Measurements from ENCODE around the gene AKAP13. TPM values are rescaled to one million over a fixed set of nuclear protein-coding genes. Genes with fewer than 3 reads are reported as not detected.

AKAP13 gene
- total RNA-seq, 2 donors from 2014 or later = 87.3 to 106 TPM

DNA sequence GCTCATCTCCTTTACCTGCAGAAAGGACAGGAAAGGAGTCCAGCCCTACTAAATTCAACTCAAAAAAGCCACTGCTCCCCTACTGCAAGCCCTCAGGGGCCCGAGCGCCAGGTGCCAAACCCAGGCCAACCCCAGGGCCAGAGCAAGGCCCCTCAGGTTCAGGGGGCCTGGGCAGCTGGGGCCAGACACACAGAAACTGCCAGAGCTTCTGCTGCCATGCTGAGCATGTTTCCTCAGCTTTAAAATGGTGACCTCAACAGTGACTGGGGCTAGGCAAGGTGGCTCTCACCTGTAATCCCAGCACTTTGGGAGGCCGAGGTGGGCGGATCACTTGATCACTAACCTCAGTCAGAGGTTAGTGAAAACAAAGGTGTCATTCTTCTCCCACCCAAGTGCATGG, 375.5 kb downstream of the AKAP13 start:
- H3K36me3 ChIP-seq = no peaks in the 10 kb centered on the region
- DNase-seq = no peak
- H3K27me3 ChIP-seq = no peaks in the 10 kb centered on the region
- no peak for TF ChIP-seq CTCF (IDR thresholded peaks at IDR 0.05)
- no peaks in the 10 kb centered on the region for H3K9me3 ChIP-seq
- intact Hi-C loops (cut with DNase I) = no loop called here
- H3K27ac ChIP-seq = no peak overlapping the region
- no peaks in the 10 kb centered on the region for H3K4me1 ChIP-seq
- H3K4me3 ChIP-seq = no peak overlapping the region
- H3K9ac ChIP-seq (ENCODE audit: low read depth in 2 of 2, low read length in 2 of 2) = no peak overlapping the region

GRCh38 chr15:85756411-85757072, 376.1 kb downstream of the AKAP13 start:
- intact Hi-C loops (cut with DNase I) = no loop called here
- H3K9me3 ChIP-seq = no peaks in the 10 kb centered on the region
- TF ChIP-seq CTCF (IDR thresholded peaks at IDR 0.05) = no peak
- no peaks in the 10 kb centered on the region for H3K27me3 ChIP-seq
- no peak overlapping the region for H3K27ac ChIP-seq
- H3K4me1 ChIP-seq = no peaks in the 10 kb centered on the region
- H3K36me3 ChIP-seq = no peaks in the 10 kb centered on the region
- DNase-seq = no peak
- H3K4me3 ChIP-seq = no peak overlapping the region
- no peak overlapping the region for H3K9ac ChIP-seq (ENCODE audit: low read depth in 2 of 2, low read length in 2 of 2)

GRCh38 chr15:85757073-85757938, 376.9 kb downstream of the AKAP13 start:
- H3K4me3 ChIP-seq = no peak overlapping the region
- no peak for TF ChIP-seq CTCF (IDR thresholded peaks at IDR 0.05)
- H3K9me3 ChIP-seq = no peaks in the 10 kb centered on the region
- H3K27ac ChIP-seq = no peak overlapping the region
- H3K4me1 ChIP-seq = no peaks in the 10 kb centered on the region
- H3K36me3 ChIP-seq = no peaks in the 10 kb centered on the region
- H3K27me3 ChIP-seq = no peaks in the 10 kb centered on the region
- no peak overlapping the region for H3K9ac ChIP-seq (ENCODE audit: low read depth in 2 of 2, low read length in 2 of 2)
- DNase-seq = no peak
- intact Hi-C loops (cut with DNase I) = no loop called here

- TF ChIP-seq CTCF (IDR thresholded peaks at IDR 0.05) = no peak
- Histone ChIP-seq H3K36me3 (no peaks in the 10 kb centered on the region), H3K9me3 (no peaks in the 10 kb centered on the region), H3K4me1 (no peaks in the 10 kb centered on the region), H3K9ac (ENCODE audit: low read depth in 2 of 2, low read length in 2 of 2) (no peak overlapping the region), H3K4me3 (no peak overlapping the region), H3K27ac (no peak overlapping the region), H3K27me3 (no peaks in the 10 kb centered on the region)
- intact Hi-C loops (cut with DNase I) = no loop called here
- no peak for DNase-seq
Observed at GRCh38 chr15:85757939-85758654, 377.7 kb downstream of the AKAP13 start.

- no peak for DNase-seq
- no peak for TF ChIP-seq CTCF (IDR thresholded peaks at IDR 0.05)
- H3K4me3 ChIP-seq = no peak overlapping the region
- H3K4me1 ChIP-seq = no peaks in the 10 kb centered on the region
- no peaks in the 10 kb centered on the region for H3K9me3 ChIP-seq
- no peaks in the 10 kb centered on the region for H3K27me3 ChIP-seq
- intact Hi-C loops (cut with DNase I) = no loop called here
- H3K36me3 ChIP-seq = no peaks in the 10 kb centered on the region
- H3K9ac ChIP-seq (ENCODE audit: low read depth in 2 of 2, low read length in 2 of 2) = no peak overlapping the region
- no peak overlapping the region for H3K27ac ChIP-seq
Observed at GRCh38 chr15:85758655-85758978, 378.2 kb downstream of the AKAP13 start.
